ENCODE data around the gene ZCCHC8. TPM values are rescaled to one million over a fixed set of nuclear protein-coding genes. Genes with fewer than 3 reads are reported as not detected.

The ZCCHC8 gene
- total RNA-seq, 1 donor from 2014 or later: 27.6 TPM

- TF ChIP-seq, protein P1, sequence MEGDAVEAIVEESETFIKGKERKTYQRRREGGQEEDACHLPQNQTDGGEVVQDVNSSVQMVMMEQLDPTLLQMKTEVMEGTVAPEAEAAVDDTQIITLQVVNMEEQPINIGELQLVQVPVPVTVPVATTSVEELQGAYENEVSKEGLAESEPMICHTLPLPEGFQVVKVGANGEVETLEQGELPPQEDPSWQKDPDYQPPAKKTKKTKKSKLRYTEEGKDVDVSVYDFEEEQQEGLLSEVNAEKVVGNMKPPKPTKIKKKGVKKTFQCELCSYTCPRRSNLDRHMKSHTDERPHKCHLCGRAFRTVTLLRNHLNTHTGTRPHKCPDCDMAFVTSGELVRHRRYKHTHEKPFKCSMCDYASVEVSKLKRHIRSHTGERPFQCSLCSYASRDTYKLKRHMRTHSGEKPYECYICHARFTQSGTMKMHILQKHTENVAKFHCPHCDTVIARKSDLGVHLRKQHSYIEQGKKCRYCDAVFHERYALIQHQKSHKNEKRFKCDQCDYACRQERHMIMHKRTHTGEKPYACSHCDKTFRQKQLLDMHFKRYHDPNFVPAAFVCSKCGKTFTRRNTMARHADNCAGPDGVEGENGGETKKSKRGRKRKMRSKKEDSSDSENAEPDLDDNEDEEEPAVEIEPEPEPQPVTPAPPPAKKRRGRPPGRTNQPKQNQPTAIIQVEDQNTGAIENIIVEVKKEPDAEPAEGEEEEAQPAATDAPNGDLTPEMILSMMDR (IDR thresholded peaks at IDR 0.05): no peak
- no peak for DNase-seq (ENCODE audit: extremely low spot score, unreplicated experiment)
- peak overlapping the region; percentile 95 for H3K27ac Mint-ChIP-seq (ENCODE audit: unreplicated experiment)
- no peaks in the 10 kb centered on the region for H3K27me3 Mint-ChIP-seq (ENCODE audit: unreplicated experiment)
- H3K36me3 Mint-ChIP-seq (ENCODE audit: unreplicated experiment): no peaks in the 10 kb centered on the region
- H3K9me3 Mint-ChIP-seq (ENCODE audit: unreplicated experiment): no peaks in the 10 kb centered on the region
- peak overlapping the region; percentile 86 for H3K4me3 Mint-ChIP-seq (ENCODE audit: unreplicated experiment)
- H3K4me1 Mint-ChIP-seq (ENCODE audit: unreplicated experiment): peaks cover 39% of the 10 kb centered on the region
These were observed 77.9 kb downstream of the ZCCHC8 start for GRCh38 chr12:122422730-122423257.

DNA sequence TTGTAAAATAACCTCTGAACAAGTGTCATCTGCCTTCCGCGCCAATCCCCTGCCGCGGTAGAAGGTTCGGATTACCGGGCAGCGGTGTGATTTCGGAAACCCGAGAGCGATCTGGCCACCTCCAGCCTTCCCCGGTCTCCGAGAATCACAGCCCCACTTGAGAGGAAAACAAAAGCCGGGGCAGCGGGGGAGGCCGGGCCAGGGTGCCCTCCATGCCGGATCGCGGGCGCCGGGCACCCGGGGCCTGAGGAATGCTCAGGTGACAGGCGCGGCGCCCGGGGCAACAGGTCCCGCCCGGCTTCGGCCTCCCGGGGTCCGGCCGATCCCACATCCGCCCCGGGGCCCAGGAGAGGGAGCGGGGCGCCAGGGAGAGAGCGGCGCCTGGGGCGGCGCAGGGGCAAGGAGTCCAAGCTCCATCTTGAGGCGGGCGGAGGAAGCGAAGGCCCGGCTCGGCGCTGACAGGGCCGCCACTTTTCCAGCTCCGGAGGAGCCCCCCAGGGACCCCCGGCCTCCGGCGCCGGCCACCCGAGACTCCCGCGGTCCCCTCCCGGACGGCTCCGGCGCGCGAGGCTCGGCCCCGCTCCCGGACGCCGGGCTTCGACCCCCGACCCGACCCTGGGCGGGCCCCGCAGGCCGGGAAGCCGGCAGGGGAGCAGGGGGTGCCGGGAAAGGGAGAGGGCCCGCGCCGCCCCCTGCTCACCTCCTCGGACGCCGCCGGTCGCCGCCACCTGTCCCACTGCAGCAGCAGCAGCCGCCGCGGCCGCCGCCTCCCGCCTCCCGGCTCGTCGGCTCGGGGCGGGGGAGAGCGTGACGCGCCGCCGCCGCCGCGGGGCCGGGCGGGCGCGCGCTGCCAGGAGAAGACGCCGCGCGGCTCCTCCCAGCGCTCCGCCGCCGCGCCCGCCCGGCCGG is 78.7 kb downstream of the ZCCHC8 start, which contains the start of gene CLIP1:
Gene CLIP1, minus strand, starts transcription at position 849 of the 909 bp plus-strand sequence. CDS start 42,217 bp downstream, outside the sequence.
- TF ChIP-seq, protein P1 (IDR thresholded peaks at IDR 0.05): peak; percentile 63
- peak; percentile 90 for DNase-seq (ENCODE audit: extremely low spot score, unreplicated experiment)
- Mint-ChIP-seq H3K4me1 (ENCODE audit: unreplicated experiment) (peaks cover 43% of the 10 kb centered on the region), H3K9me3 (ENCODE audit: unreplicated experiment) (no peaks in the 10 kb centered on the region), H3K4me3 (ENCODE audit: unreplicated experiment) (peak within 1 kb of the TSS; percentile 86), H3K27ac (ENCODE audit: unreplicated experiment) (peak within 1 kb of the TSS; percentile 96), H3K36me3 (ENCODE audit: unreplicated experiment) (no peaks in the 10 kb centered on the region), H3K27me3 (ENCODE audit: unreplicated experiment) (no peaks in the 10 kb centered on the region)

Other genes starting within 250 kb of the ZCCHC8 start
- gene VPS33A, start 234.4 kb downstream of the ZCCHC8 start, total RNA-seq: 22.2 and 23.1 TPM in 2 replicates
- gene CLIP1, start 78.3 kb downstream of the ZCCHC8 start, total RNA-seq: 100.0 and 103 TPM in 2 replicates
- gene RSRC2, start 26.0 kb upstream of the ZCCHC8 start, total RNA-seq: 64.9 and 67.9 TPM in 2 replicates
- 14.1 and 18.5 TPM in 2 replicates for gene KNTC1, start 26.3 kb upstream of the ZCCHC8 start, total RNA-seq
- gene HCAR2, start 202.4 kb upstream of the ZCCHC8 start, total RNA-seq: not detected in 2 replicates
- not detected in 2 replicates for gene HCAR3, start 215.9 kb upstream of the ZCCHC8 start, total RNA-seq
- 0.21 and 0.37 TPM in 2 replicates for gene HCAR1, start 229.9 kb upstream of the ZCCHC8 start, total RNA-seq